Myocyte (in vitro differentiated cells): ENCODE measurements around the gene CC2D1A. TPM values are rescaled to one million over a fixed set of nuclear protein-coding genes. Genes with fewer than 3 reads are reported as not detected.
A peak's percentile ranks its signal among the peaks of the same experiment; 100 is the strongest.

Experiments used
- DNase-seq: peaks from one replicate; pipeline ENCODE4 v3.0.0-alpha.2; 2012; ENCODE audit warnings: low read depth
- total RNA-seq: library from RNA; depleted of rRNA; stranded (reverse); fragments of >200 nt; gene quantifications from 2 replicates; pipeline ENCODE4 v1.2.3, GENCODE V29; 2014

CC2D1A gene
- total RNA-seq, 1 donor from 2014 or later = 15.9 TPM

DNA sequence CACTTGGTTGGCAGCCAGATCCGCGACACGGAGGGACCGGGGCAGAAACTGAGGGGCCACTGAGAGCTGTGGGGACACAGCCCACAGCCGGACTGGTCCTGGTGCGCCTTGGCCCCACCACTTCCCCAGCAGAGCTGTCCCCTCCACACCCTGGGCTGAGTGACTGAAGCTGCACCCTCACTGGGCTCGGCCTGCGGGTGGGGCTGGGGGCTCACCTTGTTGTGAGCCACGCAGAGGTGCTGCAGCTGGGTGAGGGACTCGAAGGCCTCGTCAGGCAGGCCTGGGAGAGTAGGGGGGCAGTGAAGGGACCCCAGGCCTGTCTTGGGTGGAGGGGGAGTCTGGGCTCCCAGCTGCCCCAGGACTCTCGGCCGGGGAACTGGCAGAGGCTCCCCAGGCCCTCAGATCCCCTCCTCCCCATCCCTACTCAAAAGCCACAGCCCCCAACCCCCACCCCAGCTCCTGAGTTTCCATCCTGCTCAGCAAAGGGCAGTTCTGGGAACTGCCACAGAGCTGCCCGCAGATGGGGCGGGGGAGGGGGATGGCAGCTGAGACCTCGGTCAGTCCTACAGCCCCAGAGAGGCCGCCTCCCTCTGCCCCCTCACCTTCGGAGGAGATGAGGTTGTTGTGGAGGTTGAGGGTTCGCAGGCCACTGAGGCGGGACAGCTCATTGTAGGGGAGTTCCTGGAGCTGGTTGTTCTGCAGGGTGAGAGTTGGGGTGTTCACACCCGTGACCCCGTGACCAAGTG lies 29.9 kb downstream of the CC2D1A start:
- peak; percentile 50 for DNase-seq

DNA sequence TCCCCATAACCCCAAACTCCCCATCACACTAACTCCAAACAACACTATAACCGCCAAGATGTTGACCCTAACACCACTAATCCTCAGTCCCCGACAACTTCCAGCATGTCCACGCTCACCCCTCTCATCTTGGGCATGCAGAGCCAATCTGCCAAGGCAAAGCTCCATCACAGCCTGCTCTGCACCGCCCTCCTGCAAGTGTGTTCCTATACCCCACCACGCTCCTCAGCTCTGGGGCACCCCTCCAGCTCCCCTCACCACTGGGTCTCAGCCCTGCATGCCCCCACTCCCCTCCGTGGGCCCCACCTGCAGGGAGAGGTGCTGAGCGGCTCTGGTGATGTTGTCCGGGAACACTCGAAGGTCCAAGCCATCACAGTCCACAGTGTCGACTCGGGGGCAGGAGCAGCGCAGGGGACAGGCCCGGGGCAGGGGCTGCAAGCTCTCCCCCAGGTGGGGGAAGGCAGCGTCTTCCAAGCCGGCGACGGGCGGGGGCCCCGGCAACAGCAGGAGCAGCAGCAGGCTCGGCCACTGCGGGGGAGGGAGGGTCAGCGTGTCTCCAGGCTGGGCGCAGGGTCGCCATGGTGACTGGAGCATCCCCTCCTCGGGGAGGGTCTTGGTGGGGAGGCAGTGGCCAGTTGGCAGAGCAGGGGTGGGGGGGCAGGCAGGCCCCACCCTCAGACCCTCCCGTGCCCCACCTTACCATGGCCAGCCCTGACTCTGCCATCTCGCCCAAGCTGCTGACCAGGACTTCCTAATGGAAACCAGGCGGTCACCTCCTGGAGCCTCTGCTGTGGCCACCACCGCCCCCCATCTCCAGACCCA lies 31.7 kb downstream of the CC2D1A start:
- DNase-seq = peak; percentile 7

DNA sequence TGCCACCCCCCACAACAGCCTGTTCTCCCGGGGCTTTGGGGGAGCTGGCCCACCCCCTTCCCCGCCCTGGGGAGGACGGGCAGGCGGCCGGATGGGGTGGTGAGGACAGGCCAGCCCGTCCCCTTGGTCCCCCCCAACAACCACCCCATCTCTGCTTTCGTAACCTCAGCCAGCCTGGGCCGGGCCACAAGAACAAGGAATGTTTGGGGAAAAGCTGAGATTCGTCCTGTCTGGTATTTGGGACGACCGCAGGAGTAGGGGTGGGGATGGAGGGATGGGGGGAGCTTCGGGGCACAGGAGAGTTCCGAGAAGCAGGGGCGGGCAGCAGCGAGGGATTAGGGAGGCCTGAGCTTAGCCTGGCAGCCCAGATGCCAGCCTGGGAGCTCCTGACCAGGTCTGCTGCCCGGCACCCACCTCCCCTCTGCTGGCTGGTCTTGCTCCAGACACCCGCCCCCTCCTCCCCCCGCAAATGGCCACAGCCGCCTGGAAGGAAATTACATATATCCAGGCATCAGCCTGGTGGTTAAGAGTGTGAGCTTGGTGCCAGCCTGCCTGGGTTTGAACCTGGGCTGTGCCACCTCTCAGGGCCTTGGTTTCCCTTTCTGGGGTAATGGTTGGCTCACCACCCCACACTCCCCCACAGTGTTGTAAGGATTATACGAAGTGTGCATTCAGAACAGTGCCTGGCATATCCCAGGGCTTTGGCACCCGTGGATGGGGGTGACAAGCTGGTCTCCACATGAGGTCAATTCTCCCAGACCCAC lies 32.5 kb downstream of the CC2D1A start, which contains the start of gene PODNL1:
Gene PODNL1, minus strand, starts transcription at position 117 of the 764 bp plus-strand sequence. CDS start 236 bp downstream, outside the sequence.
- peak; percentile 83 for DNase-seq

DNA sequence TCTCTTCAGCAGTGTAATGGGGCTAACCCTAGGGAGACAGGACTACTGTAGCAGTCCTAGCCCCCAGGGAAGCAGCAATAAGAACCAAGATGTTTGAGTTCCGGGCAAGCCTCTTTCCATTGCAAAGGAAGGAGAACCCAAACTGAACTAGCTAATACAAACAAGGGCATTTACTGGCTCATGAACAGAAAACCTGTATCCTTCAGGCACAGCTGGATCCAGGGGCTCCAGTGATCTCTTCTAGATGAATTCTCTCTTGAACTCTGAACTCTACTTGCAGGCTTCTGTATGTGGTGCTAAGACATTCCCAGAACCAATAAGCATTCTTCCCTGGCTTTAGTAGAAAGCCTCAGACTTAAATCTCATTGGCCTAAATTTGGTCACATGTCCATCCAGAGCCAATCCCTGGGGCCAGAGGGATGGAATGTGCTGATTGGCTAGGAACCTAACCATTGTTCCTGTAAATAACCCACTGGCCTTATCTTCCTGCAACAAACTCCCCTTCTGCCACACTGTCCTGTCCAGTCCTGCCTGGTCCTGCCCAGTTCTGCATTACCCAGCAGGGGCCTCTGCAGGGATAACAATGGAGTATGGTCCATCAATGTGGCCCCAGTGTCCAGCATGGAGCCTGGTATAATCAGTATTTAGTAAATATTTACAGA lies 36.2 kb downstream of the CC2D1A start:
- no peak for DNase-seq

GRCh38 chr19:13946414-13946813 lies 40.4 kb downstream of the CC2D1A start:
- no peak for DNase-seq

DNA sequence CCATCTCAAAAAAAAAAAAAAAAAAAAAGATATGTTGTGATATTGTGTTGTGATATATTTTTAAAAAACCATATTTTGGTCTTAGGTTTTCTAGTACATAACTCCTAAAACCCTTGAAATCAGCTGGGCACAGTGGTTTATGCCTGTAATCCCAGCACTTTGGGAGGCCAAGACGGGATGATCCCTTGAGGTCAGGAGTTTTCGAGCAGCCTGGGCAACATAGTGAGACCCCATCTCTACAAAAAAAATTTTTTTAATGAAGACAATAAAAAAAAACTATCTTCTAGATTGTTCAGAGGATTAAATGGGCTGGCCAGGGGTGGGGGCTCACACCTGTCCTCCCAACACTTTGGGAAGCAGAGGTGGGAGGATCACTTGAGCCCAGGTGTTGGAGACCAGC lies 45.0 kb downstream of the CC2D1A start:
- DNase-seq = no peak

DNA sequence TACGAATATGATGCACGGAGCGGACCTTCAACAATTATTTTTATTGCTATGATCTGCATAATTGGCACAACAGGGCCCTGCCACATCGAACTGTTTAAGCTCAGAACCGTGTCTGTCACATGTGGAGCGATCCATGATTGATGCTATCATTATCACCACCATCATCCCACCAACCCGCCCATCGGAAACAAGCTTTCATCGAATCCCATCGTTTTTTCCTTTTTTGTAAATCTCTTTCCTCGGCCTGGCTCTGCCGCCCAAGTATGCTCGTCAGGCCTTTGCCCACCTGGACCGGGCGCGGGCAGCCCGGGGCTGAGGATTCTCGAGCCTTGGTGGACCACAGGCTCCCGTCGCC lies 45.8 kb downstream of the CC2D1A start:
- DNase-seq = no peak

- peak; percentile 100 for DNase-seq
Measured at GRCh38 chr19:13952154-13952930, 46.3 kb downstream of the CC2D1A start, which contains the start of gene DCAF15. TSS of gene DCAF15 (plus strand) at chr19:13952509. CDS start at chr19:13952513, 4 bp downstream.

DNA sequence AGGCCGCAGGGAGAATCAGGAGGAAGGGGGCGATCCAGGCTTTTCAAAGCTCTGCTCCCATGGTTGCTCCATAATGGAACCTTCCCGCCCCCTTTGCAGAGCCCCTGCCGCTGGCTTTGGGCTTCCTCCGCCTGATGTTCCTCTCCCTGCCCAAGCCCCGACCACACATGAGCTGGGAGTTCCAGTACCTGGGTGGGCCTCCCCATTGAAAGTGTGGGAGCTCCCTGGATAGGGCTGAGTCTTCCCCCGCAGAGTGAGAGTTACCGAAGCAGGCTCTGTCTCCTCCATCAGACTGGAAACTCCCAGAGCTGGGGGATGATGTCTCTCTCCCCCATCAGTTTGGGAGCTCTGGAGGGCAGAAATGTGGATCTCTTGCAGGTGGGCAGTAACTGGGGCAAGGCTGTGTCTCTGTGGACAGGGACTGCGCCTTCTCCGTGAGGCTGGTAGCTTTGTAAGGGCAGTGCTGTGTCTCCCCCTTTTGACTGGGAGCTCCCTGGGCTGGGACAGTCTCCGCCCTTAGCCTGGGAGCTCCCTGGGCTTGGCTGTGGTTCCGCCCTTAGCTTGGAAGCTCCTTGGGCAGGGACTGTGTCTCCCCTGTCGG lies 47.0 kb downstream of the CC2D1A start:
- DNase-seq = peak; percentile 56

DNA sequence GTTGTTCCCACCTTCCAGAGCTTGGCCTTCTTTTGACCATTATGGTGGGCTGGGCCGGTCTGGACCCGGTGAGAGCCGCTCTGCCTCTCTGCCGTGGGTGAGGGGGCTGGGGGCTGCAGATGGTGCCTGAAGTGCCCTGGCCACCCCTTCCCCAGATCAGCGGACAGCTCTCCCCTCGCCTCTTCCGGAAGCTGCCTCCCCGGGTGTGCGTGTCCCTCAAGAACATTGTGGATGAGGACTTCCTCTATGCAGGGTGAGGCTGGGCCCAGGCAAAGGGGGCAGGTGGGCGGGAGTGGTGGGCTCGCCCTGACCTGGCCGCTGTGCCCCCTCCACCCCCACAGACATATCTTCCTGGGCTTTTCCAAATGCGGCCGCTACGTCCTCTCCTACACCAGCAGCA lies 48.2 kb downstream of the CC2D1A start:
- DNase-seq = no peak

DNA sequence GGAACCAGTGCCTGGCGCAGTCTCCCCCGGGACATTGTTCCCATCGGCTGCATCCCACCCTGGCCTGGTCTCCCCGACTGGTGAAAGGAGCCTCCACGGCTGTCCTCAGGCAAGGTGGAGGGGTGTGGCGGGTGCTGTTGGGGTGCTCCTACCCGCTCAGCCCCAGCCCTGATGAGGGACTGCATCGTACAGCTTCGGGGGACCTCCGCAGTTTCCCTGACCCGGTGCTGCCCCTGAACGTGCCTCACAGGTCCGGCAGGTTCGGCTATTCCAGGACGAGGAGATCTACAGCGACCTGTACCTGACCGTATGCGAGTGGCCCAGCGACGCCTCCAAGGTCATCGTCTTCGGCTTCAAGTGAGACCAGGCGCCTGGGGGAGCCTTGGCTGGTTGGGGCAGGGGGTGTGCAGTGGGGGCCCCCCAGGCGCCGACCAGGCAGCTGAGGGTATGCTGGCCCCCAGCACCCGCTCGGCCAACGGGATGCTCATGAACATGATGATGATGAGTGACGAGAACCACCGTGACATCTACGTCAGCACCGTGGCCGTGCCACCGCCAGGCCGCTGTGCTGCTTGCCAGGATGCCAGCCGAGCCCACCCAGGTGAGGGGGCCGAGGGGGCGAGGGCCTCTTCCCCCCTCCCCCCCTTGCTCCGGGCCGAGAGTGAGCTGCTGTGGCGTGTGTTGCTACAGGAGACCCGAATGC lies 49.8 kb downstream of the CC2D1A start:
- no peak for DNase-seq

- DNase-seq = peak; percentile 26
Measured at GRCh38 chr19:13956365-13956744, 50.4 kb downstream of the CC2D1A start.

DNA sequence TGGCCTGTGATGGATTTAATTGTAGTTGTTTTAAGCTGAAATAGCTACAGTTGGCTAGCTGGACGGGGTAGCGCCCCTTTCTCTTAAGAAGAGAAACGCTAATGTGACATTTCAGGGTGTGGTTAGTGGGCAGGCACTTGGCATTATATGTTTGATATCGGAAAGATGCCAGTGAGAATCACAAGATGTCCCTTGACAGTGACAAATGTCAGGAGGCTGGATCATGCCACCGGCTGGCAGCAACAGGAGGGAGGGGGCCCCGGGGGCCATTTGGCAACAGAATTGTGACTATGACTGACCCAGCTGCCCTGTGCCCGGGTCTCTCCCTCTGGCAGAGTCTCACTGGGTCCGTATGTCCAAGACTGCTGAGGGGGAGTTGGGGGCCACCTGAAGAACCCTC lies 51.0 kb downstream of the CC2D1A start:
- DNase-seq = no peak

- DNase-seq = no peak
Measured at GRCh38 chr19:13958043-13958442, 52.0 kb downstream of the CC2D1A start.

DNA sequence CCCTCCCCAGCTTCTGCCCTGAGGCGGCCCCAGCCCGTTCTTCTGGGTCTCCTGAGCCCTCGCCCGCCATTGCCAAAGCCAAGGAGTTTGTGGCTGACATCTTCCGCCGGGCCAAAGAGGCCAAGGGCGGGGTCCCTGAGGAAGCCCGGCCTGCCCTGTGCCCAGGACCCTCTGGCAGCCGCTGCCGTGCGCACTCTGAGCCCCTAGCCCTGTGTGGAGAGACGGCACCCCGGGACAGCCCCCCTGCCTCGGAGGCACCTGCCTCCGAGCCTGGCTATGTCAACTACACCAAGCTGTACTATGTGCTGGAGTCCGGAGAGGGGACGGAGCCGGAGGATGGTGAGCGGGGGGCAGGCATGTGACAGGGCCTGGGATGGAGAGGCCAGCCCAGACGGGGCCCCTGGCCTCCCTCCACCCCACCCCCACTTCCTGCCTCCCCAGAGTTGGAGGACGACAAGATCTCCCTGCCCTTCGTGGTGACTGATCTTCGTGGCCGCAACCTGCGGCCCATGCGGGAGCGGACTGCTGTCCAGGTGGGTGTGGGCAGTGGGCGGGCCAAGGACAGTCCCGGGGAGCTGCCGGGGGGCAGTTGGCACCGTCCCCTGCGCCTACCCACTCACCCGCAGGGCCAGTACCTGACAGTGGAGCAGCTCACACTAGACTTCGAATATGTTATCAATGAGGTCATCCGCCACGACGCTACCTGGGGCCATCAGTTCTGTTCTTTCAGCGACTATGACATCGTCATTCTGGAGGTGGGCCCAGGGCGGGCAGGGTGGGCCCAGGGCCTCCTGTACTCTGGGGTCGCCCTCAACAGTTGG lies 53.4 kb downstream of the CC2D1A start:
- no peak for DNase-seq

DNA sequence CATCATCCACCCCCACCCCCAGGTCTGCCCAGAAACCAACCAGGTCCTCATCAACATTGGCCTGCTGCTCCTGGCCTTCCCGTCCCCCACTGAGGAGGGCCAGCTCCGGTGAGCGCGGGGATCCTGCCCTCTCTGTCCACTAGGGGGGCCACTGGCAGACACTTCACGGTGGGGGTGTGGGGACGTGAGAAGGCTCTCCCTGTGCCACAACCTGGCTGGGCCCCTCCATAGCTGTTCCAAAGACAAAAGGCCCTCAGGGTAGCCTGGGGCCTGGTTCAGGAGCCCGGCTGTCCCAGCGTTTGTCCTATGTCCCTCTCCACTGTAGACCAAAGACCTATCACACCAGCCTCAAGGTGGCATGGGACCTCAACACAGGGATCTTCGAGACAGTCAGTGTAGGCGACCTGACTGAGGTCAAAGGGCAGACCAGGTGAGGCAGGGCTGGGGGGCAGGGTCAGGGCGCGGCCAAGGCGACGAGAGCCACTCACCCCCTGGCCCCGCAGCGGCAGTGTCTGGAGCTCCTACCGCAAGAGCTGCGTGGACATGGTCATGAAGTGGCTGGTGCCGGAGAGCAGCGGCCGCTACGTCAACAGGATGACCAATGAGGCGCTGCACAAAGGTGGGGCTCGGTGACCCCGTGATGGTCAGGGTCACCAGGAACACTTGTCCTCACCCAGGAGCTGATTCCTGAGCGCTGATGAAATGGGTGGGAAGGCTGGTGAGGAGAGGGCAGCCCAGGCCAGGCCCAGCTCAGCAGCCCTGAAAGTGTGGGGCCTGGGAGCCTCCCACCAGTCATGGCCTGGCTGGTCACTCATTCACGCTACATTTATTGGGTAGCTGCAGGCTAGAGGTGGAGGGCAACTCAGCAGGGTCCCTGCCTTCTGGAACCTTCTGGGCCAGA lies 54.2 kb downstream of the CC2D1A start:
- DNase-seq = no peak
